ENCODE data around the gene HS3ST6. TPM values are rescaled to one million over a fixed set of nuclear protein-coding genes. Genes with fewer than 3 reads are reported as not detected.
"Not testable (repeated sequence)": the region's sequence is repeated elsewhere in the genome, so short reads cannot be mapped to it uniquely, and the experiment has no call there.

Gene HS3ST6
- total RNA-seq, 1 donor, result not detected

- DNase-seq (ENCODE audit: low read depth in 2 of 3, low spot score in 2 of 3), result no peak
These were observed 8.5 kb downstream of the HS3ST6 start for GRCh38 chr16:1909561-1910231.

GRCh38 chr16:1908983-1909382 lies 9.2 kb downstream of the HS3ST6 start:
- no peak for DNase-seq (ENCODE audit: low read depth in 2 of 3, low spot score in 2 of 3)

GRCh38 chr16:1908184-1908583 lies 10.0 kb downstream of the HS3ST6 start:
- DNase-seq (ENCODE audit: low read depth in 2 of 3, low spot score in 2 of 3), result peak in 1 of 3 donors; percentile 7

- DNase-seq (ENCODE audit: low read depth in 2 of 3, low spot score in 2 of 3), result no peak
These were observed 10.9 kb downstream of the HS3ST6 start for GRCh38 chr16:1907226-1907860.

- DNase-seq (ENCODE audit: low read depth in 2 of 3, low spot score in 2 of 3), result no peak
These were observed 11.4 kb downstream of the HS3ST6 start for GRCh38 chr16:1906846-1907165.

GRCh38 chr16:1906055-1906845 lies 12.0 kb downstream of the HS3ST6 start:
- DNase-seq (ENCODE audit: low read depth in 2 of 3, low spot score in 2 of 3), result no peak

GRCh38 chr16:1903845-1904840 lies 14.1 kb downstream of the HS3ST6 start:
- no peak for DNase-seq (ENCODE audit: low read depth in 2 of 3, low spot score in 2 of 3)

- DNase-seq (ENCODE audit: low read depth in 2 of 3, low spot score in 2 of 3), result no peak
These were observed 15.0 kb downstream of the HS3ST6 start for GRCh38 chr16:1903220-1903574.

GRCh38 chr16:1902547-1903219 lies 15.5 kb downstream of the HS3ST6 start:
- no peak for DNase-seq (ENCODE audit: low read depth in 2 of 3, low spot score in 2 of 3)

- no peak for DNase-seq (ENCODE audit: low read depth in 2 of 3, low spot score in 2 of 3)
These were observed 17.8 kb downstream of the HS3ST6 start for GRCh38 chr16:1900452-1900774.

- no peak for DNase-seq (ENCODE audit: low read depth in 2 of 3, low spot score in 2 of 3)
These were observed 18.4 kb downstream of the HS3ST6 start for GRCh38 chr16:1899641-1900451.

GRCh38 chr16:1897692-1898091 lies 20.5 kb downstream of the HS3ST6 start:
- DNase-seq (ENCODE audit: low read depth in 2 of 3, low spot score in 2 of 3), result not testable (repeated sequence)

- DNase-seq (ENCODE audit: low read depth in 2 of 3, low spot score in 2 of 3), result no peak
These were observed 22.1 kb downstream of the HS3ST6 start for GRCh38 chr16:1895949-1896675.

- DNase-seq (ENCODE audit: low read depth in 2 of 3, low spot score in 2 of 3), result no peak
These were observed 23.1 kb downstream of the HS3ST6 start for GRCh38 chr16:1895068-1895467.

- no peak for DNase-seq (ENCODE audit: low read depth in 2 of 3, low spot score in 2 of 3)
These were observed 27.5 kb downstream of the HS3ST6 start for GRCh38 chr16:1890708-1891050.

GRCh38 chr16:1890024-1890707 lies 28.0 kb downstream of the HS3ST6 start:
- DNase-seq (ENCODE audit: low read depth in 2 of 3, low spot score in 2 of 3), result no peak

GRCh38 chr16:1887711-1888354 lies 30.4 kb downstream of the HS3ST6 start:
- DNase-seq (ENCODE audit: low read depth in 2 of 3, low spot score in 2 of 3), result no peak

- DNase-seq (ENCODE audit: low read depth in 2 of 3, low spot score in 2 of 3), result no peak
These were observed 33.3 kb downstream of the HS3ST6 start for GRCh38 chr16:1884889-1885288.

Measured in hematopoietic multipotent progenitor cell (in vitro differentiated cells).